ENCODE measurements around the gene UBAC2.

- TF ChIP-seq CTCF (conservative IDR thresholded peaks at IDR 0.05; ENCODE audit: low read depth, low read length) (no peak), USF2 (IDR thresholded peaks at IDR 0.05; ENCODE audit: low read depth, low read length) (no peak), SMC3 (IDR thresholded peaks at IDR 0.05; ENCODE audit: low read depth, low read length) (no peak)
Observed at GRCh38 chr13:99256283-99256682, 55.6 kb downstream of the UBAC2 start.

Measured in IMR-90 (cell line).